ENCODE measurements around the gene CEP128.

Gene CEP128

DNA sequence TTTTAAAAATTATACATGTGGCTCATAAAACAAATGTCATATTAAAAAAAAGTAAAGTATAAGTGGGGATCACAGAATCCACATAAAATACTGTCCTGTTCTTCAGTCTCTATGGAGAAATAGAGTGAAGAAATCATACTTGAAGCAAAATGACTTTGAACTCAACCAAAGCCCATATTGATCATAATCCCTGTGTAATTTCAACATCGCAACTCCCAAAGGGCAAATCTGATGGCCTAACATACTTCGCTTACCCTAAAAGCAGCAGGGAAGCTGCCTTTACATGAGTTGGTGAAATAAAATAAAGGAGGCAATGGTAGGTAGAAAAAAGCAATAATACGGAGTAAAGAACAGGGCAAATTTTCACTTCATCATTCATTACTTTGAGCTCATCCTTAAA, 101.8 kb downstream of the CEP128 start:
- in situ Hi-C loops (cut with HindIII; ENCODE audit: low pct_ligation_motif_present, low pct_unique_long_range_greater_than_20kb, low sequenced_read_pairs) = no loop called here
- DNase-seq = no peak

DNA sequence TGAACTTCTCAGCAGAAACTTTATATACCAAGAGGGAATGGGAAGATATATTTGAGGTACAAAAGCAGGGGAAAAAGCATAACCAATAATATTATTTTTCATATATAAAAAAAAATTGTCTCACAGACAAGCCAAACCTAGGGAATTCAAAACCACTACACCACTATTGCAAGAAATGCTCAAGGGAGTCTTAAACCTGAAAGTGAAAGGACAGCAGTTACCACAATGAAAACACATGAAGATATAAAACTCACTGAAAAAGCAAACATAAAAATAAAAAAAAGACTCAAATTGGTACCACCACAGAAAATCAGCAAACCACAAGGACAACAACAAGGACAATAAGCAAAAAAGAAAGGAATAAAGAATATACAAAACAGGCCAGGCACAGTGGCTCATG, 131.9 kb downstream of the CEP128 start:
- no peak for DNase-seq
- in situ Hi-C loops (cut with HindIII; ENCODE audit: low pct_ligation_motif_present, low pct_unique_long_range_greater_than_20kb, low sequenced_read_pairs) = no loop called here

DNA sequence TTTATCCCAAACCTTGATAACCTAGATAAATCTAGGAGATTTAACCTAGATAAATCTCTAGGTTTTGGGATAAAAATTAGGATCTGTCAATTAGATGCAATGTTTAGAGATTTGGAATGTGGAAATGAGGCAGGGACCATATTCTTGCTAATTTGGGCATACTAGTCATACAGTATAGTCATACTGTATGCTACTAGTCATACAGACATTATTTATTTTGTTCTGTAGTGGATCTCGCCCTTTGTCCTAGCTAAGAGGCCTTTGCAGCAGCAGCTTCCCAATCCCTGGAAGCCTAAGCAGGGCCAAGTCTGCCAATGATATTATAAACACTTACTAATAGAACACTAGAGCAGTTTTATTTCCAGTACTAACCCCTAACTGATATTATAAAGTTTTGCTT, 136.4 kb downstream of the CEP128 start:
- no peak for DNase-seq
- in situ Hi-C loops (cut with HindIII; ENCODE audit: low pct_ligation_motif_present, low pct_unique_long_range_greater_than_20kb, low sequenced_read_pairs) = no loop called here

DNA sequence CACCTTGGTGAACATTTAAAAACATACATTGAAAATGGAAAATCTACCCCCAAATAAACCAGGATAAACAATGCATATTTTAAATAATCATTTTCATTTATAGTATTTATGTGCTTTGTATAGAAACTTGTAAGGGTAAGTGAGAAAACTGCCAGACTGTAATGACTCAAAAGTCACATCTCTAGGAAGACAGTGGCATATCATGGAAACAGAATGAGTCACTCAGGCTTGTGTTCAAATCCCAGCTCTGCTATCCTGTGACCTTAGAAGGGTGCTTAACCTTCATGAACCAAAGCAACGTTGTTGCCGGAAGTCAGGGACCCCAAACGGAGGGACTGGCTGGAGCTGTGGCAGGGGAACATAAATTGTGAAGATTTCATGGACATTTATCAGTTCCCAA, 142.7 kb downstream of the CEP128 start:
- in situ Hi-C loops (cut with HindIII; ENCODE audit: low pct_ligation_motif_present, low pct_unique_long_range_greater_than_20kb, low sequenced_read_pairs) = no loop called here
- no peak for DNase-seq

DNA sequence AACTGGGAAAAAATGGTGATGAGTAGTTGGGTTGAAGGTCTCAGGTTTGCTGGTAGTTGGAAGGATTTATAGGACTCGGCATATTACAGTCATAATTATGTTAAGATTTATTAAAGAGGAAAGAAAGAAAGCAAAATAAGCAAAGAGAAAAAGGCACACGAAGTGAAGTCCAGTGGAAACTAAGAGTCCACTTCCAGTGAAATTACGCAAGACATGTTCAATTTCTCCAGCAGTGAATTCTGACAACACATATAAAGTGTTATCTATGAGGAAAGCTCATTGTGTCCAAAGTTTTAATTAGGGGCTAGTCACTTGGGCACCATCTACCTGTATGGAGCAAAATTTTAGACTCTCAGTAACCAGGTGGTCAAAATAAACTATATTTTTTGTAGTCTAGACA, 143.3 kb downstream of the CEP128 start:
- in situ Hi-C loops (cut with HindIII; ENCODE audit: low pct_ligation_motif_present, low pct_unique_long_range_greater_than_20kb, low sequenced_read_pairs) = no loop called here

DNA sequence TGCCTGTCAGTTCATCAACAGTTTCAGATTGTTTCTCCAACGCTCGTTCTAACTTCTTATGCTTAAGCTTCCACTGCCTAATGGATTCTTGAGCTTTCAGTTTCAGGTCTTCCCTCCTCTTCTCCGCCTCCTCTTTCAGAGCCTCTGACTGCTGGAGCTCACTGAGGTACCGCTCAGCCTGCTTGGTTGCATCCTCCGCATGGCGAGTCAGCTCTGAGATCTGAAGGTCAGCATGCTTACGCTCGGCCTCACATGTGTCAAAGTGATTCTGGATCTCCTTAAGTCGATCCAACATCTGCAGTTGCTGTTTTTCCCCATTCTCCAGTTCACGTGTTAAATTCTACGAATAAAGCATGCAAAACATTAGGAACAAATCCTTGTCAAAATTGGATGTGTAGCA, 148.8 kb downstream of the CEP128 start:
- DNase-seq = no peak
- in situ Hi-C loops (cut with HindIII; ENCODE audit: low pct_ligation_motif_present, low pct_unique_long_range_greater_than_20kb, low sequenced_read_pairs) = no loop called here

More for the DNA sequence above, 143.3 kb downstream of the CEP128 start:
- DNase-seq = no peak

DNA sequence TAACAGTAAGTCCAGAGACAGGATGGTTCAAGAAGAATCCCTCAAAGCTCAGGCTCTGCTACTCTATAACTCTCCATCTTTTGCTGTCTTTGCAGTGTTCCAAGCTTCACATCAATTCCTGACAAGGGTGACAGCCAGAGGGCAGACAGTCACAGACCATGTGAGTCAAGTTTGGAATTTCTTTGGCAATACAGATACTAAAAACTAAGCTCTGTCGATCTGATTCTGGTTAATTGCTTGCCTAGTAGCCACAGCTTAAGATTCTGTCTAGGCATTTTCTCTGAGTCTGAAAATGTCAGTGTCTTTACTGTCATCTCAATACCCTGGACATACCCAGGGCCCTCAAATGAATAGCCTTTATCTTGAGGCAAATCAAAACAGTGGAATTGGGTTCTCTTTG, 153.7 kb downstream of the CEP128 start:
- no peak for DNase-seq
- in situ Hi-C loops (cut with HindIII; ENCODE audit: low pct_ligation_motif_present, low pct_unique_long_range_greater_than_20kb, low sequenced_read_pairs) = no loop called here

DNA sequence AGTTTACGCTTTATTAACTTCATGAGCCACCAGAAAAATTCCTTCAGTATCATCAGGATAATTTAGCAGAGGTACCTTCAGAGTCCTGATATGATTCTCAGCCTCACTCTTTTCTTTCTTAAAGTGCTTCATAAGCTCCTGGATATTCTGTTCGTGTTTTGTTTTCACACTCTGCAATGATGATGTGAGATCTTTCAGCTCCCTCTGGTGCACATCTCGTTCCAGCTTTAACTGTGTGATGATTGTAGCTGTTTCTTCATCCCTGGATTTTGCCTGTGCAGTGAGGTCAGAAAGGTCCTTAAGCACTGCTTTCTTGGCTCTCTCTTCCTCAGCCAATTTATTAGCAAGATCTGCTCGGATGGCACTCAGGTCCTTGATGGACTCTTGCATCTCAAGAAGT, 156.7 kb downstream of the CEP128 start:
- in situ Hi-C loops (cut with HindIII; ENCODE audit: low pct_ligation_motif_present, low pct_unique_long_range_greater_than_20kb, low sequenced_read_pairs) = no loop called here
- no peak for DNase-seq

DNA sequence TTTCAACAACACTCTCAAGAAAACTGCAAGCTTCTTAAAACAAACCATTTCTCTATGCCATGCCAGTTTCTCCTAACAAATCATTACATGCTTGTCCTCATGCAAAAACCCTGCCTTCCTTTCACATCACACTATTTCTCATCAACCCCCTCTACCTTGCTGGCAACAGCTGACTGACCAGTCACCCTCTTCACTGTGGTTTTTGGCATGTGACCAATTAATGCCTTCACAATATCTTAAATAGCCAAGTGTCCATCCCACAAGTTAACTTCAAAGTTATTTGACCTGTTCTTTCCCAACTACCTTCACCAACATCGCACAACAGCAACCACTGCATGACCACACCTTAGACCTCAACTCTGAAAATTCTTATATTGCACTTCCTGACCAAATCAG, 159.6 kb downstream of the CEP128 start:
- DNase-seq = no peak
- in situ Hi-C loops (cut with HindIII; ENCODE audit: low pct_ligation_motif_present, low pct_unique_long_range_greater_than_20kb, low sequenced_read_pairs) = no loop called here

DNA sequence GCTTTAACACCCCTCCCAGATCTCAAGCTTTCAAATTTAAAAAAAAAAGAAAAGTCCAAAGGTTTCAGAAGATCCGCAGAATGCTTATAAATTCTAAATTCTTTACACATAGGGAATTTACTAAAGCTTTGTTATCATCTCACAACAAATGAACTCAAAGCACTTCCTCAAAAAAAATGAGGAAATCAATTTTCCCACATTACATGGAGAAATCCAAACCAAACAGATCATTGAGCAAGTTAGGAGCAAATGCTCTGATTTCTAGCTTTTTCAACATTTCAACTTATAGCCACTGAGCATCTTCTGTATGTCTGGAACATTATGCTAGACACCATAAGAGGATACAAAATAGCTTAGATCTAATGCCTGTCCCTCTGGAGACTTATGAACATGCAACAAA, 161.0 kb downstream of the CEP128 start:
- in situ Hi-C loops (cut with HindIII; ENCODE audit: low pct_ligation_motif_present, low pct_unique_long_range_greater_than_20kb, low sequenced_read_pairs) = no loop called here

DNA sequence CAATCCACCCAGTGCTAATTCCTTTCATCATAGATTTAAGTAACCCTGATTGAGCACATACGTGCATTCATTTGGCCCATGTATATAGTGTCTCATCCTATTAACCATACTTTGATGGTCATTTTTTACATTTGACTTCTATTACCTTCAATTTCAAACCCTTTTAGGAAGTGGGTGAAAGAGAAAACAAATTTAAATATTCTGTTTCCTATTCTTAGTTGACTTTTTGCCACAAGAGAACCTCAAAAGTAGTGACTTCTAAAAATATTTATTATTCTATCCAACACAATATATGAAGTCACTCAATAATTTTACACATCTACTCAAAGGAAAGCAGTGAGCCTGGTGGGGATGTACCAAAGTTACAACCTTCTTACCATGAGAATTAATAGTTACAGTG, 164.9 kb downstream of the CEP128 start:
- no peak for DNase-seq
- in situ Hi-C loops (cut with HindIII; ENCODE audit: low pct_ligation_motif_present, low pct_unique_long_range_greater_than_20kb, low sequenced_read_pairs) = no loop called here

More for the DNA sequence above, 161.0 kb downstream of the CEP128 start:
- no peak for DNase-seq

DNA sequence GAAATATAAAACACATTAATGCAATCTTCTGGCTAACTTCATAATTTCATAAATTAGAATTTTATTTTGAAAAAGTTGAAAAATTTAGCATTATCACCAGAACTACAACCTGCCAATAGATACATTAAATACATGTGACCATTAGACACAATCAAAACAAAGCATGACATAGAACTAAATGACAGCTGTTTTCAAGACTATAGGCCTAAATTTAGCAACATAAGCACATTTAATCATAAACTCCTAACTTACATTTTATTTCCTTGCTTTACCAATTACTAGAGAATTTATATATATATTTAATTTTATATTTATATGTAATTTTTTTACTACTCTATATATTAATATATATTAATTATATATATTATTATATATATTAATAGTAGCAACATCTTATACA, 165.4 kb downstream of the CEP128 start:
- DNase-seq = no peak
- in situ Hi-C loops (cut with HindIII; ENCODE audit: low pct_ligation_motif_present, low pct_unique_long_range_greater_than_20kb, low sequenced_read_pairs) = no loop called here

DNA sequence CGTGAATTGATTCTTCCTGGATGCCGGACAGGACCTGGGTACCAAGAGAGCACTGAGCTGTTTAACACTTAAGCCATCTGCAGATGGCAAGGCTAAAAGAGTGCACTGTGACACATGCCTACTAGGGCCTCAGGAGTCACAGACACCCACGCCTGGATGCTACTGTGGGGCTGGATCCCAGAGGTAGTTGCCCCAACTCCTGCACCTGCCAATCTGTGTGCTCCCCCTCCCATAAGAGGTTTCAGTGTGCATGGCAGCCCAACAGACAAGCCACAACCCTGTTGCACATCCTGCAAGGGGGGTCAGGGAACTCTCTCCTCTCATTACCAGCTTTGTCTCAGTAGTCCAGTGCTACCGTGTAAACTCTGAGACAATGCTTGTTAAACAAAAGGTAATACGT, 169.0 kb downstream of the CEP128 start:
- no peak for DNase-seq
- in situ Hi-C loops (cut with HindIII; ENCODE audit: low pct_ligation_motif_present, low pct_unique_long_range_greater_than_20kb, low sequenced_read_pairs) = no loop called here

DNA sequence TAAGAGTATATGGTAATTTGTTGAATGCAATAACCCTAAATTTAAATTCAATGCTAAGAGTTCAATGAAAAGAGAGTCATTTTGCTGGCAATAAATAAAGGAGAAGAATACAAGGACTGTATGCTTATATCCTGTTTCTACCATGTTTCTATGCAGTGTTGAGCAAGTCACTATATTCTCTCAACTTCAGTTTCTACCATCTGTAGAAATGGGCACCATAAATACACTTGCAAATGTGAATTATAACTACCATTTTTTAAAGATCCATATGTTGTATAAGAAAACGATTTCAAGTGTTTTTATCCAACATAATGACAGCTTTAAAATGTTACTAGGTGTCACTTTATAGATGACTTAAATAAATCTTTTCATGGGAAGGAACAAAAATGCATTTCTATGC, 170.3 kb downstream of the CEP128 start:
- DNase-seq = no peak
- in situ Hi-C loops (cut with HindIII; ENCODE audit: low pct_ligation_motif_present, low pct_unique_long_range_greater_than_20kb, low sequenced_read_pairs) = no loop called here

DNA sequence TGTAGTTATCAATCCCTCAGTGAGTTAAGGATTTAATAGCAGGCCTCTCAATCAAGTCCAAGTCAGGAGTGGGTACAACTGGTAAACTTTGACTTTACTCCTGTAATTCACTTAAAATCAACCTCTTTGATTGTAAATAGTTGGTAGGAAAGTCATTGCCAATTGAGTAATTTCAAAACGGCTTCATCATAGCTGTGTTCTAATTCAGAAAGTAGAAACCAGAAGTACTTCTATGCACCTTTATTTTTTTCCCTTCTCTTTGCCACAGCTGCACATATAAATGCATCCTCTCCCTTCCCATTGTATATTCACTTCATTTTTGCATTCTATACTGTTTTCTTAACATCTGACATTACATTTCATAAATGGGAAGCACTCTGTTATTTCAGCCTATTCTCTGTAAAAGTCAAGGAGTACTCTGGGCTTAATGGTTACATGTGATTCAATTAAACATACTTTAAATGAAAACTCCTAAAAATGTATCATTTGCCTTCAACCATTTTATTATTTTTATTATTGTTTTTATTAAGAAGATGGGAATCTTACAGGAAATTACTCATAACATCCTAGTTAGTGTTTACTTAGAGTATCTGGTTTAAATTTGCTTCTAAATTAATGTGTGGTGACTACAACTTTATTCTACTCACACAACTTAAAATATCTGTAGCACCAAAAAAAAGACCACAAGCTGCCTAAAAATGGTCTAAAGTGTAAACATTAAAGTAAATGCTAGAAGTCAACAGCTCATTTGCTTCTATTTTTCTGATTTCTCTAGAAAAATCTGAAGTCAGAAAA, 171.2 kb downstream of the CEP128 start:
- DNase-seq = no peak
- in situ Hi-C loops (cut with HindIII; ENCODE audit: low pct_ligation_motif_present, low pct_unique_long_range_greater_than_20kb, low sequenced_read_pairs) = no loop called here

DNA sequence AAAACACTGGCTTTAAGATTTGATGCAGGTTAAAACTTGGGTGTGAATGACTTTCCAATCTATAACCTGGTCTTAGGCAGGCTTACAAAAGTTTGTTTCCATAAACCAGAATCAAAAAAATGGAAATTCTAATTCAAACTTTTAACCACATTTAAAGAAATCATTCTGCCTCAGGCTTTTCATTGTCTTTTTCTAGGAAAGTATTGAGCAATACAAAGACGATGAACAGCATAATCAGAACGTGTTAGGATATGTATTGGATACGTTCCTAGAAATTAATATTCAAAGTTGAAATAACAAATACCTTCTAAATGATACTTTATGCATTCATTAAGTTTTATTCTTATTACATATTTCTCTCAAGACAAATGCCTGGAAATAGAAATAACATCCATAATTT, 172.9 kb downstream of the CEP128 start:
- in situ Hi-C loops (cut with HindIII; ENCODE audit: low pct_ligation_motif_present, low pct_unique_long_range_greater_than_20kb, low sequenced_read_pairs) = no loop called here
- no peak for DNase-seq

DNA sequence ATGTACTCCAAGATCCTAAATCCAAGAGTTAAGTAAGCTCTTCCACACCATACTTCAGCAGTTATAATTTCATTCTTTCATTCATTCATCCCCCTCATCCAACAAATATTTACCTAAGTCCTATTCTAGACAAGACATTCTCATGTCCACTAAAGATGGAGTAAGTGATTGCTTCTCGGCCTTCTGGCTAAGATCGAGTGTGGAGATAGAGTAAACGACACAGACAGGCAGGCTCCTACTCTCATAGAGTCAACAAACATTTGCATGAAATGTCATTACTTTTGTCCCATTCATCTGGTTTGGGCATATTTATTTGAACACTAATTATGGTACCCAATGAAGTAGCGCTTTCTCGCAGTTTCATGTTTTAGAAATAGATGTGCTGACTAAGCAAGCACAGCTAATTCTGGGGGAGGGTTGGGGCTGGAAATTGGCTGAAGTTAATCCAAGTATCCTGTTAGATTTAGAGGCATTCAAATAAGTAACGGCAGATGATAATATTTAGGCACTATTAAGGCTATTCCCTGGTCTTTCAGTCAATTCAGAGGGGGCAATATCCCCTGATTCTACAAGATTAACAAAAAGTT, 176.5 kb downstream of the CEP128 start:
- in situ Hi-C loops (cut with HindIII; ENCODE audit: low pct_ligation_motif_present, low pct_unique_long_range_greater_than_20kb, low sequenced_read_pairs) = no loop called here
- DNase-seq = no peak

DNA sequence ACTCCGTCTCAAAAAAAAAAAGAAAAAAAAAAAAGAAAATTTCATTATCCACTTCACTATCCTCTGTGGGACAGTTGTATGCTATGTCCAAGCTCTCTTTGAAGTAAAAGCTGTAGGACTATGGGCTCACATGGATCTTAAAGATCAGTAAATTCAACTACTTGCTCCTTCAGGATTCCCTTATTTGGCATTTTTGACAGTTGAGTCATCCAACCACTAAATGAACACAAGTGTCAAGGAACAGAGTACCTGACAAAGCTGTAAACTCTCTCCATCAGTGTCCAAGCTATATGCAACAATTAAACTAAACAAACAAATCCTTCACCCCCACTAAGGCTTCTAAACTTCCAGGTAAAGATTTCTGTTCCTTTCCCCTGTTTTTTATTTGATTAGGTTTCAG, 177.0 kb downstream of the CEP128 start:
- DNase-seq = peak; percentile 7
- in situ Hi-C loops (cut with HindIII; ENCODE audit: low pct_ligation_motif_present, low pct_unique_long_range_greater_than_20kb, low sequenced_read_pairs) = no loop called here

DNA sequence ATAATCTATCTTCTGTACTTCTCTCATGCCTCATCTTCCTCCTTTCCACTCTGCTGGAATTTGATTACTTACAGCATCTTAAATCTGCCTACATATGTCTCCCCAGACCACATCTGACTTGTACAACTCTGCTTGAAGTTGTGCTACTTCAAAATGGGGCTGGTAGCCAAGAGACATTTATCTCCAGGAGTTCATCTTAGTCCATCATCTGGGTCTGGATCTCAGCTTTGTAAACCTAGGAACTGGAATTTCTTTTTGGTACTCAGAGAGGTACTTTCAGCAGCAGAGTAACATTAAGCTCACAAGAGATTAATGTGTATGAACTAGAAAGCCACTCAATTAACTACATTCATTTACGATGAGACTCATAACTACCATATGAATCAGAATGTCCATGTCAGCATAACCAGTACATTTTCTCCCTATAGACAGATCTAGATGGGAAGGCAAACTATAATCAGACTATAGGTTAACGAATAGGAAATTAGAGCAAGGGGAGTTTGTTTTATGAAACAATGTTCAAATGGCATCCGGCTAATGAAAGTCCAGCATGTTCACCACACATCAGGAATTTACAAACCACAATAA, 178.8 kb downstream of the CEP128 start:
- DNase-seq = no peak
- in situ Hi-C loops (cut with HindIII; ENCODE audit: low pct_ligation_motif_present, low pct_unique_long_range_greater_than_20kb, low sequenced_read_pairs) = no loop called here

DNA sequence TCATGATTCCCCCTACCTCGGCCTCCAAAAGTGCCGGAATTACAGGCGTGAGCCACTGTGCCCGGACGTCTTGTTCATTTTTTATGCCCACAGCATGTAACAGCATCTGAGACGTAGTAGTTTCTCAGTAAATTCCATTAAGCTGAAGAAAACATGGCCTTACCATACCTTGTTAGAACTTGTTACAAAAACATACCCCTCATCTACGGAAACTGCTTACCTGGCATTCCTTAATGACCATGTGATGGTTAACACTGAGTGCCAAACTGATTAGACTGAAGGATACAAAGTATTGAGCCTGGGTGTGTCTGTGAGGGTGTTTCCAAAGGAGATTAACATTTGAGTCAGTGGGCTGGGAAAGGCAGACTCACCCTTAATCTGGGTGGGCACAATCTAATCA, 186.8 kb downstream of the CEP128 start:
- no peak for DNase-seq
- in situ Hi-C loops (cut with HindIII; ENCODE audit: low pct_ligation_motif_present, low pct_unique_long_range_greater_than_20kb, low sequenced_read_pairs) = no loop called here
